ENCODE data around the gene GTF3C2. TPM values are rescaled to one million over a fixed set of nuclear protein-coding genes. Genes with fewer than 3 reads are reported as not detected.
"Not testable (repeated sequence)": the region's sequence is repeated elsewhere in the genome, so short reads cannot be mapped to it uniquely, and the experiment has no call there.

GTF3C2 gene
- total RNA-seq, 1 donor from 2014 or later = 28.2 TPM

DNA sequence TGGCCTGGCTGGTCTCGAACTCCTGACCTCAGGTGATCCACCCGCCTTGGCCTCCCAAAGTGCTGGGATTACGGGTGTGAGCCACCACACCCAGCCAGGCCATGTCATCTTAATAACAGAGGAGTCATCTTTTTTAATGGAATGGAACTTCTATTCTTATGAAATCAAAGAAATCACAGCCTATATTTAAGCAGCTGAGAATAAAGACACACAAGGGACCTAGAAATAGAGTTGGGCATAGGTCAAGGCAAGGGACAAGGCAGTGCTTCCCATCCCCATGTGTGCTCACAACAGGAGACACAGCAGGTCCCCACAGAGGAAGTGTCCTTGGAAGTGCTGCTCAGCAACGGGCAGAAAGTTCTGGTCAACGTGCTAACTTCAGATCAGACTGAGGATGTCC, 17.0 kb upstream of the GTF3C2 start:
- no peak for DNase-seq

GRCh38 chr2:27372937-27373336, 16.4 kb upstream of the GTF3C2 start:
- DNase-seq = no peak

GRCh38 chr2:27370816-27371620, 14.5 kb upstream of the GTF3C2 start:
- no peak for DNase-seq

GRCh38 chr2:27370026-27370815, 13.7 kb upstream of the GTF3C2 start, which contains the start of the genes EIF2B4 and SNX17:
EIF2B4 (minus strand) TSS chr2:27370338; CDS start chr2:27370314, 24 bp downstream.
SNX17 (plus strand) TSS chr2:27370616; CDS start chr2:27370744, 128 bp downstream.
- peak; percentile 99 for DNase-seq

DNA sequence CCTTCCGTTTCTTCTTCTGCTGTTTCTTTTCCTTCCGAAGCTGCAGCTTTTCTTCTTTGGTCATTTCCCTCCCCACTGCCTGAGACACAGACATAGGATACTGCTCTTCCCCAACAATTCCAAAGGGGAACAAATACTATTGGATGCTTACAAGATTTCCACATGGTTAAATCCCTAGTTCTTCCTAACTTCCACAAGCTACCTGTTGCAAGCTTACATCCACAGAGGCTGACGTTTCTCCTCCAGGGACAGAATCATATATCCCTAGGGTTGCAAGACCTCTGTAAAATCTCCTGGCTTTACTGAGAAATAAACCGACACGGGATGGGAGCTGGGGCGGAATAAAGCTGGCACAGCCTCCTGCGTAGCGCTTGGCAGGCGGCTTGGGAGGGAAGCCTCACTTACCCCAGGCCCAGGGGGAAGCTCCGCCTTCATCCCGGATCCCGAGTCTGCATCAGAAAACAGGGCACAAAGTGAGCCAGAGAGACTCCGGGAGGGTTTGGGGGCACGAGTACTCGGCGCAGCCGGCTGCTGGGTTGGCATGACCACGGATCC, 13.0 kb upstream of the GTF3C2 start:
- peak; percentile 60 for DNase-seq

GRCh38 chr2:27363933-27364332, 7.4 kb upstream of the GTF3C2 start:
- DNase-seq = no peak

GRCh38 chr2:27362678-27363420, 6.3 kb upstream of the GTF3C2 start:
- no peak for DNase-seq

DNA sequence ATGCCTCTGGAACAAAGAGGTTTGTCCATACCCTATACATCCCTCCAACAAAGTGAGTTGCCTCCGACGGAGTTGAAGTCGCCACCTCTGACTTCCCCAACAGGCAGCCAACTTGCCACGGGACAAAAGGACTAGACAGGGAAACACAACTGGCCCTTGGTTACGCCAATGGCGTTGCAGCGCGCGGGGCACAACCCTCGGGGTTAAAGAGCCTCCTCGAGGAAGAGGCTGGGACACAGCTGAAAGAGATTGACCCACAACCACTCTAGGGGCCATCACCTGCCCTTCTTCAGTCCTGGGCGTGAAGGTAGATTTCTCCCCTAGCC, 545 bp downstream of the GTF3C2 start:
- no peak for DNase-seq

DNA sequence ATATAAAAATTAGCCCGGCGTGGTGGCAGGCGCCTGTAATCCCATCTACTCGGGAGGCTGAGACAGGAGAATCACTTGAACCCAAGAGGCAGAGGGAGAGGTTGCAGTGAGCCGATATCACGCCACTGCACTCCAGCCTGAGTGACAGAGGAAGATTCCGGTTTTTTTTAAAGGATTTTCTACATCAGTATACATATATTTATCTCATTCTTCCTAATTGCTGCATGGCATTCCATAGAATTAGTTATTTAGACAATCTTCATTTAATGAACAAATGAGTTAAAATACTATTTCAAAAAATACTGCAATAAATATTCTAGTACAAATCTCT, 2.0 kb downstream of the GTF3C2 start:
- DNase-seq = no peak

GRCh38 chr2:27353762-27354596, 2.6 kb downstream of the GTF3C2 start:
- DNase-seq = no peak

GRCh38 chr2:27353386-27353761, 3.2 kb downstream of the GTF3C2 start:
- not testable (repeated sequence) for DNase-seq

DNA sequence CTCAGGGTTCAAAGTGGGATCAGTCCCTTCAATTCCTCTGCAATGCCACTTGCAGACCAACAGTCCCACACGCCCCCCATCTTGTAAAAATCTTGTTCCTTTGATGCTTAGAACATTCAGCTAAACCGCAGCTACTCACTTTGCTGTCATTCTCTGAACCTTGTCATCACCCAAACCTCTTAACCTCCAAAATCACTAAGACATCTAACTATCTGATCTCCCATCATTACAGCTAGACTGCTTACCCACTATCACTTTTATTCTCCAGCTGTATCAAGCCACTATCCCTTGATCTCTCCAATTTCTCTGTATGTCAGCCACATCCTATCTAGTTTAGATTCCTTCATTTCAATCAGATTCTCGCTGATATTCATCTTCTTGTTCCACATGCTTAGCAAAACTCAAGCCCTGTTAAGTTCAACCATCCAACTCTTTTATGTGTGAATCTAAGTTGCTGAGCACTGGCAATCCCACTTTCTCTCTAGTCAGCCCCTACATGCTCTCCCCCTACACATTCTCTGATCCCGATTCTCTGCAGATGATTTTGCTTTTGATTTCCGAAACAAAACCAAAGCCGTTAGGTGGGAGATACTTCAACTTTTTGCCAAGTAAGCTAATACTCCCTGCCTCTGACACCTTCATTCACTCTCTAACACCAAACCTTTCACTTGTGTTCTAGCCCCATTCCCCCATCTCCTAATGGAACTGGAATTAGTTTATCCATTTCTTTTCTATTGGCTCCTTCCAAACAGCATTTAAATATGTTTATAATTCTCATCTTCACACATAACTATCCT, 4.6 kb downstream of the GTF3C2 start:
- no peak for DNase-seq

DNA sequence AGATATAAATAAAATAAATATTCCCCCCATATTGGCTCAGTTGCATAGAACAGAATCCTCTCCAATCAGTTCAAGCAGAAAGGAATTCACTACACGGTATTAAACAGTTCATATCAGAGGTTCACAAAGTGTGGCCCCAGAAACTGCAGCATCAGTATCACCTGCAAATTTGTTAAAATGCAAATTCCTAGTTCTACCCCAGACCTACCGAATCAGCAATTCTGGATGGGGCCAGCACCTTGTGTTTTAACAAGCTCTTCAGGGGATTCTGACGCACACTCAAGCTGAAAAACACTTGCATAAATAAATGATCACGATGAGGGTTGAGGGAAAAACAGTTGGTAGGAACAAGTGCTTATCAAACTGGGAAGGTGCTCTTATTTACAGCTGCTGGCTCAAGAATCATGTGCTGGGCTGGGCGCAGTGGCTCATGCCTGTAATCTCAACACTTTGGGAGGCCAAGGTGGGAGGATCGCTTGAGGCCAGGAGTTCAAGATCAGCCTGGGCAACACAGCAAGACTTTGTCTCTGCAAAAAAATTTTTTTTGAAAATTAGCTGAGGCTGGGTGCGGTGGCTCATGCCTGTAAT, 6.4 kb downstream of the GTF3C2 start:
- DNase-seq = no peak

DNA sequence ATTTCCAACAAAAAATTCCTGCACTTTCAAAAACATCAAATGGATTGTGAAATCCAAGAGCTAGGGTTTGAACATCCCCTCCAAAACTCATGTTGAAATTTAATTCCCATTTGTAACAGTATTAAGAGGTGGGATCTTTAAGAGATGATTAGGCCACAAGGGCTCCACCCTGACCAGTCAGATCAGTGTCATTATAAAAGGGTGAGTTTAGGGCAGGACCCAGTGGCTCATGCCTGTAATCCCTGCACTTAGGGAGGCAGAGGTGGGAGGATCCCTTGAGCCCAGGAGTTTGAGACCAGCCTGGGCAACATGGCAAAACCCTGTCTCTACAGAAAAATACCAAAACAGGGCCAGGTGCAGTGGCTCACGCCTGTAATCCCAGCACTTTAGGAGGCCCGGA, 8.9 kb downstream of the GTF3C2 start:
- no peak for DNase-seq

DNA sequence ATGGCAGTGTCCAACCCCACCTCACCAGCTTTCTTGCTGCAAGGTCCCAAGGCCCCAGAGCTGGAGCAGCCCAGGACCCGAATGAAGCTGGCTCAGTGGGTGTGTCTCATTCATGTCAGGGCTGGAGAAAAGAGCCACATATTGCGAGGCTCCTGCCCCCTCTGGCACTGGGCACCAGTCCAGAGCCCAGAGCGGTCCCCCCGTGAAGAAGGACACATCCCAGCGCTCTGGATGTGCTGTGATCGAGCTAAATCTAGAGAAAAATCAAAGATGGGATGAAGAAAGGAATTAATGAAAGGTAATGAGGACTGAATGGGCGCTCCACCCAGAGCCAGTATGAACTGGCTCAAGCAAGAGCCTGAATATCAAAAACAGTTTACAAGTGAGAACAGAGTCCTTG, 20.4 kb downstream of the GTF3C2 start:
- no peak for DNase-seq

- DNase-seq = no peak
These were observed 21.3 kb downstream of the GTF3C2 start for GRCh38 chr2:27335311-27335710.

DNA sequence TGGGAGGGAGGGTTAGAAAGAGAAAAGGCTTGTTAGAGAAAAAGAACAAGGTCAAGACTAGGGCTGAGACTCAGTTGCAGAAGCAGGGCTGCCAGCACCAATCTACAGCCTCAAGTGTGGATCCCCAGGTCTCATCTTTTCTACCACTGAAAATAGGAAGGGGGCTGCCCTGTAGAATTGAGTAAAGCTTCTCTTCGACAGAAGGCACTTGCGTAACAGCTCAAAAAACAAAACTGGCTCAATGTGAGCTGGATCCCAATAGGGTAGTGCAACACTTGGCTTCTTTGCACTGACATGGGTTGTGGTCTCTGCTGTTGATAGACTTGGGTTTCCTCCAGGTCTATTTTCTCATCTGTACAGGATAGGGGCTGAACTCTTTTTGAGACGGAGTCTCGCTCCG, 31.8 kb downstream of the GTF3C2 start:
- DNase-seq = no peak

DNA sequence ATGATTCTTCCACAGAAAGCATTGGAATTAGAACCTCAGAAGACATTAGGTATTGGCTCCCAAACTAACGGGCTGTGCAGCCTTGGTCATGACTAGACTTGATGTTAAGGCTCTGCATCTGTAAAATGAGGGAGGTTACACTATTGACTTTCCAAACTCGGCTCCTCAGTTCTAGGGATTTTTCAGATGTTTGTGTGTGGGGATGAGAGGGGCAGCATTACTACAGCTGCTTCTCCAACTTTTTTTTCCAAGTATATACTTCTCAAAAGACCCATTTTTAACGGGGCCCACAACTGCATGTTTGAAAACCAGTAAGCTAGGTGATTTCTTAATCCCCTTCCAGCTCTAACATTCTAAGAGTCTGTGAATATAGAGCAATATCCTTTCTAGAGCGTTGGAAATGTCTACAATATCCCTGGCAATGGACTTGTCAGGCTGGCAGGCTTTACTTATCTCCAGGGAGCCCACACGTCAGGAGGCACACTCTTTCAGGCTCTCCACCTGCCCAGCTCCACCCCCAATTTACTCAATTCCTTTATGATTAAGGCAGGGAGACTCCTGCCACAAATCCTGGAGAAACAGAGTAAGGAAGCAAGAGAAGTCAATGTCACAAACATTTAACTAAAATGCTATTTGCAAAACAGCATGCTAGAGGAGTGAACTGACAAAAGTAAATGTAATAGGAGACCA, 32.8 kb downstream of the GTF3C2 start:
- no peak for DNase-seq

DNA sequence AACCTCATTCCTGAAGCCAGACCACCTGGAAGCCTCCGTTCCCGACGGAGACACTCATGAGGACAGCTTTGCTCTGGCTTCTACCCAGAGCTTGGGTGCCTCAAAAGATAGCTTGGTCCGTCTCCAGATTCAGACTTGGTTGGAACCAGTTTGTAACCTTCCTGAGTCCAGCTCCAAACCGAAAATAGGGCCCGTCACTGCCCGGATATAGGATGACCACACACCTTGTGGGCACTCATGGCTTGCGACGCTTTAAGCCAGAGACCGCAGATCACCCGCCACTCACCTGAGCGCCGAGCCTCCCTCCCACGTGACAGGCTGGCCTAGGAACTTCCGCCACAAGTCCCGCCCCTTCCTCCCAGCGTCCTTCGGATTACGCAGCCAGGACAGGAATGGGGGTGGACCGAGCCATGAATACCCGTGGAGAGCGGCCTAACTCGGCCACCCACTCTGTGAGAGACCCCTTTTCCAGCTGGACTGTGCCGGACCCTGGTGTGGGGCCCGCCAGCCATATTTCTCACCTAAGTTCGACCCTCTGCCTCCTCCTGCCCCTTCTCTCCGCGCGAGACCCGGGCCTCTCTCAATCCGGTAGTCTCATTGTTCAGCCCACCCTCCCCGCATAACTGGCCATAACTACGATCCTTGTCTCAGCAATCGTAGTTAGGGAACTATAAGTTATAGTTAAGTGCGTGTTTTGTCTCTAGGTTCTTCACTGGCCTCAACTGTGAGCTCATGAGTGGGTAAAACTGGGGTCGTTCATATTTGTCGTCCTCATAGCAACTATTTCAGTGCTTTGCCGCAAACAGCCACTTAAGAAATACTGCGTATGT, 33.6 kb downstream of the GTF3C2 start, which contains the start of gene MPV17:
Gene MPV17, minus strand, starts transcription at position 332 of the 830 bp plus-strand sequence. CDS start 580 bp downstream, outside the sequence.
- peak; percentile 87 for DNase-seq

Measured in occipital lobe (tissue), 2 donors.